CD4-positive, alpha-beta T cell treated with Interleukin-15 for 1 hour (primary cell): Measurements from ENCODE around the gene TMEM220.
"Not testable (repeated sequence)": the region's sequence is repeated elsewhere in the genome, so short reads cannot be mapped to it uniquely, and the experiment has no call there.

Experiments used
- DNase-seq: peaks from one replicate; pipeline ENCODE4 v3.0.0-alpha.2; 2020

Gene TMEM220

GRCh38 chr17:10754861-10755591, 25.2 kb upstream of the TMEM220 start:
- no peak for DNase-seq

GRCh38 chr17:10754109-10754508, 24.3 kb upstream of the TMEM220 start:
- no peak for DNase-seq

GRCh38 chr17:10752696-10753095, 22.9 kb upstream of the TMEM220 start:
- DNase-seq: no peak

GRCh38 chr17:10751563-10751962, 21.7 kb upstream of the TMEM220 start:
- no peak for DNase-seq

GRCh38 chr17:10750210-10750609, 20.4 kb upstream of the TMEM220 start:
- no peak for DNase-seq

GRCh38 chr17:10748531-10749181, 18.8 kb upstream of the TMEM220 start:
- DNase-seq: no peak

GRCh38 chr17:10745231-10745630, 15.4 kb upstream of the TMEM220 start:
- DNase-seq: no peak

GRCh38 chr17:10744501-10745000, 14.7 kb upstream of the TMEM220 start:
- DNase-seq: peak; percentile 27

- DNase-seq: no peak
Measured at GRCh38 chr17:10743316-10744009, 13.6 kb upstream of the TMEM220 start.

GRCh38 chr17:10742431-10742830, 12.6 kb upstream of the TMEM220 start:
- no peak for DNase-seq

GRCh38 chr17:10741416-10742135, 11.8 kb upstream of the TMEM220 start:
- no peak for DNase-seq

GRCh38 chr17:10739386-10739785, 9.6 kb upstream of the TMEM220 start:
- no peak for DNase-seq

GRCh38 chr17:10738521-10739258, 8.9 kb upstream of the TMEM220 start:
- DNase-seq: no peak

GRCh38 chr17:10737736-10738135, 7.9 kb upstream of the TMEM220 start:
- DNase-seq: no peak

- no peak for DNase-seq
Measured at GRCh38 chr17:10737168-10737622, 7.4 kb upstream of the TMEM220 start.

GRCh38 chr17:10735821-10736220, 6.0 kb upstream of the TMEM220 start:
- DNase-seq: no peak

- DNase-seq: no peak
Measured at GRCh38 chr17:10735251-10735650, 5.4 kb upstream of the TMEM220 start.

GRCh38 chr17:10733666-10734065, 3.8 kb upstream of the TMEM220 start:
- no peak for DNase-seq

- not testable (repeated sequence) for DNase-seq
Measured at GRCh38 chr17:10732121-10732520, 2.3 kb upstream of the TMEM220 start.

- DNase-seq: no peak
Measured at GRCh38 chr17:10731408-10731879, 1.6 kb upstream of the TMEM220 start.

- DNase-seq: not testable (repeated sequence)
Measured at GRCh38 chr17:10730247-10730646, 424 bp upstream of the TMEM220 start.

GRCh38 chr17:10728331-10728892, 1.4 kb downstream of the TMEM220 start:
- no peak for DNase-seq
